Tibial artery (tissue), 4 donors: ENCODE results near the gene CCDC50.

Experiments used
- DNase-seq, 2 donors: peaks; one replicate each; pipeline ENCODE4 v3.0.0-alpha.2; 2019
- H3K27ac ChIP-seq, 2 donors: fragments of 200-600 bp; sonication (generic) in 1 of 2; 1 replicate in 1 of 2; 2 replicates in 1 of 2; pipeline ENCODE4 v1.5.1; 2018 to 2019; ENCODE audit warnings: mild to moderate bottlenecking in 1 of 2
- H3K27me3 ChIP-seq, 2 donors: fragments of 200-600 bp; sonication (generic) in 1 of 2; one replicate each; pipeline versions ENCODE4 v1.5.1 to v1.6.0; 2016 to 2019
- H3K36me3 ChIP-seq, 3 donors: fragments of 200-600 bp; sonication (generic) in 2 of 3; one replicate each; pipeline ENCODE4 v1.5.1; 2016 to 2019; ENCODE audit warnings: mild to moderate bottlenecking in 2 of 3
- H3K4me1 ChIP-seq, 4 donors: fragments of 200-600 bp; sonication (generic) in 2 of 4; 1 replicate in 3 of 4; 2 replicates in 1 of 4; pipeline ENCODE4 v1.5.1; 2016 to 2019
- H3K4me3 ChIP-seq, 2 donors: fragments of 200-600 bp; sonication (generic) in 1 of 2; 1 replicate in 1 of 2; 2 replicates in 1 of 2; pipeline ENCODE4 v1.5.1; 2018 to 2019; ENCODE audit warnings: mild to moderate bottlenecking in 2 of 2
- H3K9me3 ChIP-seq, 3 donors: fragments of 200-600 bp; sonication (generic) in 1 of 3; one replicate each; pipeline ENCODE4 v1.5.1; 2016 to 2019
- intact Hi-C: fragments of 100-400 bp; cut with DNase I; formaldehyde crosslinking; loops from one replicate; pipeline ENCODE4 v1.15.0; 2023; ENCODE audit warnings: low total_unique reads
- TF ChIP-seq, protein P1 (sequence below), 2 experiments: fragments of 200-600 bp in 1 of 2; fragments of 450-650 bp in 1 of 2; IDR thresholded peaks; one replicate each; pipeline ENCODE4 v1.5.1; 2017 to 2019; ENCODE audit warnings: antibody characterized with exemption in 2 of 2, mild to moderate bottlenecking in 1 of 2, moderate library complexity in 1 of 2

The CCDC50 gene

DNA sequence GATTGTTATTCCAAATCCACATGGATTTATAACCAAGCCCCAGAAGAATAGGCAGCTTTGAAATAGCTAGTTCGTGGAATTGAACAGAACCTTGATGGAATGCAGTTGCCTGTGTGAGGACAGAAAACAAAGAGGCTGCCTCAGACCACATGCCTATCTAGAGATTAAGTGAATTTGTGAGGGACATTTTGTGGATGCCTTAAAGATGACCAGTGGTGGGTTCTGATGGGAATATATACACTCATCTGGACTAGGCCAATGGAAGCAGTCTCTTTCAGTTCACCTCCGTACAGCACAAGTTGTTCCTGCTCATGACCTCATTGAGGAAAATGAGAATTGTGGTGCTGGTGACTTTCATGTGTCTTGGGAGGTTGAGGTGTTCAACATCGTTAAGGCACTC, 68.6 kb downstream of the CCDC50 start:
- intact Hi-C loops, result no loop called here
- H3K9me3 ChIP-seq, result no peaks in the 10 kb centered on the region

DNA sequence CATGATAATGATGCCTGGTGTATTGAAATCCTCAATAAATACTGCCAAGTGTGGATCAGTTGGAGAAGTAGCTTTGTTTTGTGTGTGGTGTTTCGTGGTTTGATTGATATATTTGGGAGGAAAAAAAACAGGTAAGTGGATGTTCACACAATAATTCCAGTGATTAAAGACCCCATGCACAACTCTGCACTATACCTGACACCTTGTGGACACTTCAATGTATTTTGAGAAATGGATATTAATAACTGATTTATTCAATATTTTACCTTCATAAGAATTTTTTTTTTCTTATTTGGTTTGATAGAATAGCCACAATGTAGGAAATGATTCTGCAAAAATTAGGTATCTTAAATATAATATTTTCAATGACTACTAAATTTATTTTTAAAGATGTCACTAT, 69.4 kb downstream of the CCDC50 start:
- no peak overlapping the region for H3K4me3 ChIP-seq
- peaks cover 4 to 15% (median 12%) of the 10 kb centered on the region in 3 donors for H3K36me3 ChIP-seq
- no peaks in the 10 kb centered on the region for H3K9me3 ChIP-seq
- no peak overlapping the region for H3K27ac ChIP-seq
- H3K27me3 ChIP-seq, result no peaks in the 10 kb centered on the region
- intact Hi-C loops, result no loop called here
- DNase-seq, result no peak
- TF ChIP-seq, protein P1, sequence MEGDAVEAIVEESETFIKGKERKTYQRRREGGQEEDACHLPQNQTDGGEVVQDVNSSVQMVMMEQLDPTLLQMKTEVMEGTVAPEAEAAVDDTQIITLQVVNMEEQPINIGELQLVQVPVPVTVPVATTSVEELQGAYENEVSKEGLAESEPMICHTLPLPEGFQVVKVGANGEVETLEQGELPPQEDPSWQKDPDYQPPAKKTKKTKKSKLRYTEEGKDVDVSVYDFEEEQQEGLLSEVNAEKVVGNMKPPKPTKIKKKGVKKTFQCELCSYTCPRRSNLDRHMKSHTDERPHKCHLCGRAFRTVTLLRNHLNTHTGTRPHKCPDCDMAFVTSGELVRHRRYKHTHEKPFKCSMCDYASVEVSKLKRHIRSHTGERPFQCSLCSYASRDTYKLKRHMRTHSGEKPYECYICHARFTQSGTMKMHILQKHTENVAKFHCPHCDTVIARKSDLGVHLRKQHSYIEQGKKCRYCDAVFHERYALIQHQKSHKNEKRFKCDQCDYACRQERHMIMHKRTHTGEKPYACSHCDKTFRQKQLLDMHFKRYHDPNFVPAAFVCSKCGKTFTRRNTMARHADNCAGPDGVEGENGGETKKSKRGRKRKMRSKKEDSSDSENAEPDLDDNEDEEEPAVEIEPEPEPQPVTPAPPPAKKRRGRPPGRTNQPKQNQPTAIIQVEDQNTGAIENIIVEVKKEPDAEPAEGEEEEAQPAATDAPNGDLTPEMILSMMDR (IDR thresholded peaks at IDR 0.05), result no peak
- no peaks in the 10 kb centered on the region for H3K4me1 ChIP-seq

More for the DNA sequence above, 68.6 kb downstream of the CCDC50 start:
- H3K27ac ChIP-seq, result no peak overlapping the region
- no peaks in the 10 kb centered on the region for H3K27me3 ChIP-seq
- DNase-seq, result no peak
- TF ChIP-seq, protein P1 (IDR thresholded peaks at IDR 0.05), result no peak
- no peak overlapping the region for H3K4me3 ChIP-seq
- H3K4me1 ChIP-seq, result no peaks in the 10 kb centered on the region
- peaks cover 4 to 19% (median 15%) of the 10 kb centered on the region in 3 donors for H3K36me3 ChIP-seq

GRCh38 chr3:191399918-191400317, 70.7 kb downstream of the CCDC50 start:
- Histone ChIP-seq H3K27me3 (no peaks in the 10 kb centered on the region), H3K4me3 (no peak overlapping the region), H3K27ac (no peak overlapping the region), H3K4me1 (no peaks in the 10 kb centered on the region), H3K9me3 (no peaks in the 10 kb centered on the region), H3K36me3 (peaks cover 4 to 15% (median 12%) of the 10 kb centered on the region in 3 donors)
- TF ChIP-seq, protein P1 (IDR thresholded peaks at IDR 0.05), result no peak
- intact Hi-C loops, result no loop called here
- DNase-seq, result no peak

- no peaks in the 10 kb centered on the region for H3K9me3 ChIP-seq
- no peak for DNase-seq
- peaks cover 0 to 7% (median 4%) of the 10 kb centered on the region in 3 donors for H3K36me3 ChIP-seq
- no peaks in the 10 kb centered on the region for H3K4me1 ChIP-seq
- TF ChIP-seq, protein P1 (IDR thresholded peaks at IDR 0.05), result no peak
- H3K27ac ChIP-seq, result no peak overlapping the region
- no peak overlapping the region for H3K4me3 ChIP-seq
- H3K27me3 ChIP-seq, result no peaks in the 10 kb centered on the region
- intact Hi-C loops, result no loop called here
Measured at GRCh38 chr3:191401775-191402357, 72.7 kb downstream of the CCDC50 start.

GRCh38 chr3:191409791-191410359, 80.7 kb downstream of the CCDC50 start:
- Histone ChIP-seq H3K36me3 (no peaks in the 10 kb centered on the region), H3K4me1 (no peaks in the 10 kb centered on the region), H3K27me3 (no peaks in the 10 kb centered on the region), H3K27ac (no peak overlapping the region), H3K4me3 (no peak overlapping the region), H3K9me3 (peaks cover 0 to 6% (median 0%) of the 10 kb centered on the region in 3 donors)
- DNase-seq, result no peak
- TF ChIP-seq, protein P1 (IDR thresholded peaks at IDR 0.05), result no peak
- intact Hi-C loops, result no loop called here
